HG03457 (cell line): Measurements from ENCODE around the gene FANCC.

ENCODE experiments used
- ATAC-seq: cut with Tn5 transposase; IDR thresholded peaks from one replicate; pipeline ENCODE4 v1.9.1; 2021; ENCODE audit warnings: moderate number of reproducible peaks; ENCODE audit not compliant: unreplicated experiment

Gene FANCC

DNA sequence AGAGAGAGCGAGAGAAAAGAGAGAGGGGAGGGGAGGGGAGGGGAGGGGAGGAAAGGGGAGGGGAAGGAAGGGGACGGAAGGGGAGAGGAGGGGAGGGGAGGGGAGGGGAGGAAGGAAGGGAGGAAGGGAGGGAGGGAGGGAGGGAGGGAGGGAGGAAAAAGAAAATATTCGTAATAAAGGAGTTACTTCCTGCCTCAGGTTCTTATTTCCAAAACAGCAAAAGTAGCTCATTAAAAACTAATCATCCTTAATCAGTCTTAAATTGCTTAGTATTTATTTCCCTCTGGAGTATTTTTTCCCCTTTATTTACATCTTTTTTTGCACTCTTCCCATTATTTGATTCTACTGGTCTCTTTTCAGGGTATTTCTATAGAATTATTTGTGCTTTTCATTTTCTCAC lies 162.3 kb downstream of the FANCC start:
- ATAC-seq = no peak

DNA sequence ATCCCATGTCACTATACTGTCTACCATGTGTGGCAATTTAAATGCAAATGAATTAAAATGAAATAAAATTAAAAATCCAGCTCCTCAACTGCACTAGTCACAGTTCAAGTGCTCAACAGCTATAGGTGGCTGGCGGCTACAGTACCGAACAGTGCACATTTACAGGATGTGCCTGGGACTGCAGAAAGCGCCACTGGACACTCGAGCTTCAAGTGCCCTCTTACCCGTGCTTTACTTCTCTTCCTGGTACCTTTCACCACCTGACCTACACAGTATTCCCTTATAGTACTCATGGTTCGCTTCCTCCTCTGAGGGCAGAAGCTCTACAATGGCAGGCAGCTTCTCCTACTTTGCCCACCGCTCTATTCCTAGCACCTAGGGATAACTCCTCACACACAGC lies 166.6 kb downstream of the FANCC start:
- no peak for ATAC-seq

DNA sequence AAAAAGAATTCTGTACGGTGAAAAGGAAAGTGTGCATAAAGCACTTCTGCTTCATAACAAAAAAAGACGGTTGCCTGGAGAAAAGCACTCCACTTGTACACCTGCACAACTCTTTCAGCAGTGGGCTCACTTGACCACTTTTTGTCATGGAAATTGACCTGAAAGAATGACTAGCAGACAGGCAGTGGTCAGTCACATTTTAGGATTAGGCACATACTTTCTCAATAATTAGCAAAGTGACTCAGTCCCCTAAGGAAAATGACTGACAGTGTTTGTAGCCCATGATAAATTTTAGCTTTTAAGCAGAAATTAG lies 169.3 kb downstream of the FANCC start:
- no peak for ATAC-seq

DNA sequence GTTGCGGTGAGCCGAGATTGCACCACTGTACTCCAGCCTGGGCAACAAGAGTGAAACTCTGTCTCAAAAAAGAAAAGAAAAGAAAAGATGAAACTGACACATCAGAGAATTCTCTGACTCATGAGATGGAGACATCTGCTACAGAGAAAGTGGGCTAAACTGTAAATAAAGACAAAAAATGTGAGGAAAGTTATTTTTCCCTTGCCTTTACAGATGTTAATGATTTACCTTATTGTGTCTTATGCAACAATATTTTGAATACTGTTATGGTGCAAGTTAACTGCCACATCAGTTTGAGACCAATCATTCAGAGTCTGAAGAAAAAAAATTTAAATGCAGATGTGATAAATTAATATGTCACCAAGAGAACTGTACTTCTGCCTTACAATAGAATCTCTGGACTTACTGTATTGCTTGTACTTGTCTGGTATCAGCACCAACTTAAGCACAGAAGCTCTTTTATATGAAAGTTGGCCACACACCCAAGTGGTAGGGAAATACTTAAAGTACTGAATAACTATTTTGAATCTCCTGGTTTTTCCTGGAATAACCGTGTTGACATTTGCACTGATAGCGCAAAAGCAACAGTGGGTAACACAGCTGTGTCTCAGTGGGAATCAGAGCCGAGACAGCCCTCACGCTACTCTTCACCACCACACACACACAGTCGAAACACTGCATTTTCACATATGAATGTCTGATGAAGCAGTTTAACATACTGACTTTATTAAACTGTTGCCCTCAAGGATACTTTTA lies 169.9 kb downstream of the FANCC start:
- ATAC-seq = no peak

DNA sequence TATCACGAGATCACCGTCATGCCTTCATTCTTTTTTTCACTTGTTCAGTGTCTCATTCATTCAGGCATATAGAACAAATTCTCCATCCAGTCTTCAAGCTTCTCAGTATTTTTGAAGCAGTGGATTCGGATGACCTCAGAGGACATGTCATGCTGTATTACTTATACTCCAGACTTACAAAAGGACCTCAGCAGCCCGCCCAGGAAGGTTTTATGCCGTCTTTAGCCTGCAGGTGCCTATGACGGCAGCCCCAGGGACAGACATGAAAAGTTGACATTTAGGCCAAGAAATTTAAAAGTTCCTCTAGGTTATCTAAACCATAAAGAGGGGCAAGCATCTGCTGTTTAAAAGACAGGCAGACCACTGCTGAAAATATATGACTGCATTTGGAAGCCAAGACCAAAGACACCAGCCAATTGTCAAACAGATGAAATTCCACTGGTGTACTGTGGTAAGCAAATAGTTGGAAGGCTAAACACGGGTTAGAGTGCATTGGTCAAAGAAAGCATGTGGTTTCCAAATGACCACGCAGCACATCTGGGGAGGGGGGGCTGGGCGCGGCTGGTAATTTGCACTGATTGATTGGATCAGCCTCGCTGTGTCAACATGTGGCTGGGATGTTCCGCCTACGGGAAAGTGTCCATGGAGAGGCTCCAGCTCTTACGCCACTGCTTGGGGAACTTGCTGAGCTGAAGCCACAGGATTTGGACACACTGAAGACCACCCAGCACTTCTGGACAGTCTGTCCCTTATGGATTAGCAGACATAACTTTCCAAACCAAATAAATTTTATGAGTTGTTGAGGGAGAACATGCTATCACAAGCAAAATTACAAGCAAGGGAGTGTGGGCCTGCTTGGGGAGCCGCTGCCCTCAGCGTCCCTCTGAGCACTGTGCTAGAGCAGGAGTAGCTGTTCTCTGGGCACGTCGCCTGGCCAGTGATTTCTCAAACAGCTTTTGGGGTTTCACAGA lies 173.6 kb downstream of the FANCC start:
- ATAC-seq = no peak

DNA sequence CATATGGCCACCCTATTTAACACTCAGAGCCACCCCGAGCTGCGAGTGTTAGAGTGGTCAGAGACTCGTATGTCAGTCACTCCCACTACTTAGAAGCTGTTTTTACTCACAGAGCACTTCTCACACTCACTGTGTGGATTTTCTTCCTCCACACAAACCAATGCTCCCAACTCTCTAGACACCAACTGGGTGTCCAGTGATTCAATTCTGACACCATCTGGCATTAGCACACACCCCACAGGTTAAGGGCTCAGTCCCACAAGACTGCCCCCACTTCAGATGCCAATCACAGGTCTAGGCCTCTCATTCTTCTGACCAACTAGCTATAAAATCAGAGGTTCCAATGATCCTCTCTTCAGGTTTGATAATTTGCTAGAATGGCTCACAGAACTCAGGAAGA lies 174.8 kb downstream of the FANCC start:
- ATAC-seq = no peak

DNA sequence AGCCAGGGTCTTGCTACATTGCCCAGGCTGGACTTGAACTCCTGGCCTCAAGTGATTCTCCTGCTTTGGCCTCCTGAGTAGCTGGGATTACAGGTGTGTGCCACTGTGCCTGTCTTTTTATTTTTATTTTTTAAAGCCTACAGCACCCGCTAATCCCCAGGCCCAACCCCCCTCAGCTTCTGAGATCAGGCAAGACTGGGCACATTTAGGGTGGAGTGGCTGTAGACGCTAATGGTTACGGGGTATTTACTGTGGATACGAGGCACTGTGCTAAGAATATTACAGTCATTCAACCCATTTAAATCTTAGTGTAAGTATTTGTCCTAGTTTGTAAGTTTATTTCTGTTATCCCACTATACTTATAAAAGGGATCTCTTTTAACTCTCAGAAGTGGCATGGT lies 175.2 kb downstream of the FANCC start:
- no peak for ATAC-seq

DNA sequence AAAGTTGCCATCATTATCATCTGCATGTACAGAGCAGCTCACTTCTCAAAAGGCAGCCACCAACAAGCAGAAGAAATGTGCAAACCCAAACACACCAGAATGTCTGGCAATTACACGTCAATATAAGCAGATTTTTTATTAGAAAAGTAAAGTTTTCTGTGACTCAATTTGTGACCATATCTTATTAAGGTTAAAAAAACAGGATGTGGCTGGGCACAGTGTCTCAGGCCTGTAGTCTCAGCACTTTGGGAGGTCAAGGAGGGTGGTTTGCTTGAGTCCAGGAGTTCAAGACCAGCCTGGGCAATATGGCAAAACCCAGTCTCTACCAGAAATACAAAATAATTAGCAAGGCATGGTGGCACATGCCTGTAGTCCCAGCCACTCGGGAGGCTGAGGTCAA lies 176.7 kb downstream of the FANCC start:
- ATAC-seq = no peak

DNA sequence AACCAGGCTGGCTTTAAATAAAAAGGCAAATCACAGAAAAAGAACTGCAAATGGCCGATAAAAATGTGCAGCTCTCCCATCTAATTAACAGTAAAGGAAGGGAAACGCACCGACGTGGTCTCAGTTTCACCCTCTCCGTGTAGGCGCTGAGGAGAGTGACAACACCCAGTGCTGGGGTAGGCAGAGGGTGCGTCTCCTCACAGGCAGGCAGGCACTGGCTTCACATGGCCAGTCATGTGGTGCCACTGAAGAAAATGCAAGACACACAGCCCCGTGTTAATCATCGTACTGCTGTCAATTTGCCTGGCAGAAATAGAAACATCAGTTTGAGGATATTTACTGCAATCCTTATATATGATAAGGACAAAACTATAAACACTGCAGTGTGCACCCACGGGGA lies 178.4 kb downstream of the FANCC start:
- ATAC-seq = no peak

DNA sequence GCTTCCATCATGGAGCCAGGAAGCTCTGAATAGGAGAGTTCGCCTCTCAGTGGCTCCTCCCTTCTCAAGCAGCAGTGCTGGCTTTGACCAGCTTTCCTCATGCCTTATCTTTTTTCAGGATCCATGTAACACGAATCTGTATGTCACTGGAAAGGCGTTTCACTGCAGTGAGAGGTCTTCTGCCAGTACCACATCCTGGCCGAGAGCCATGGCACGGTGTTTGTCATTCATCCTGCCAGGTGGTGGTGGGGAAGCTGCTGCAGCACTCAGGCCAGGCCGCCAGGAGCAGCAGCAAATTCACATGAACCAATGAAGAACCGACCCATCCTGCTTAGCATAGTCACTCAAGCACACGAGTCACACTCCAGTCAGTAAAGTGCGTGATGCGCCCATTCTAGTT lies 179.0 kb downstream of the FANCC start:
- no peak for ATAC-seq

DNA sequence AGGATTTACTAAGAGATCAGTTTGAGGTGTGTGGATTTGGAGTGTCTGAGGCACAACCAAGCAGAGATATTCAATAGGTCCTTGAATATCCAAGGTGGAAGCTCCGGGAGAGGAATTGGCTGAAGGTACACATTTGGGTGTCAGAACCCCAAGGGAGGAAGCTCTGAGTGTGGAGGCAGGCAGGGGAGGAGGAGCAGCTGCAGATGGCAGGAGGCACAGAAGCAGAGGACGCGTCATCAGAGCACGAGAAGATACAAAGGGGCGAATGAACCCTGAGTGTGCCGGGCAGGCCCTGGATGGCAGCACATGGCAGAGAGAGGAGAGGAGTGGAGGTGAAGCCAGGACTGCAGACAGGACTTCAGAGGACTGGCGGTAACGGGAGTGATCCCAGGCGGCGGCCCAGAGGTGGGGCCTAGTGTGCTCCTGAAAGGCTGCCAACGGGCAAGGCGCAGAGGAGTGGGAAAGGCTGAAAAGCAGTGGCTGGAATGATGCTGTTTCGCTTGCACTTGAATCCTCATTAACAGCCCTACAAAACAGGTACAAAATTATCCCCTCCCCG lies 179.8 kb downstream of the FANCC start:
- ATAC-seq = no peak

DNA sequence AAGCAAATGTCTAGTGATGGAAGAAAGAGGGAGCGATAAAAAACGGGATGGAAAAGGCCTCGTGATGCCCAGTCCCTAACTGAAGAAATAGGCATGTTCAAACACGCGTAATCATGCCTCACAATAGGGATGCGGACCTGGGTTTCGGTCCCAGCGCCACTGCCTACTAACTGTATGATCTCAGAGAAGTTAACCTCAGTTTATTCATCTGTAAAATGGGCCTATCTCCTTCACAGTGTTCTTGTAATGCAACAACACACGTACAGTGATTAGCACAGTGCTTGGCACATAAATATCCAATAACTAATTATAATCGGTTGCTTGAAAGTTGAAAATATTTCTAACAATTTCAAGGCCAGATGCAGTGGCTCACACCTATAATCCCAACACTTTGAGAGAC lies 181.8 kb downstream of the FANCC start:
- no peak for ATAC-seq

DNA sequence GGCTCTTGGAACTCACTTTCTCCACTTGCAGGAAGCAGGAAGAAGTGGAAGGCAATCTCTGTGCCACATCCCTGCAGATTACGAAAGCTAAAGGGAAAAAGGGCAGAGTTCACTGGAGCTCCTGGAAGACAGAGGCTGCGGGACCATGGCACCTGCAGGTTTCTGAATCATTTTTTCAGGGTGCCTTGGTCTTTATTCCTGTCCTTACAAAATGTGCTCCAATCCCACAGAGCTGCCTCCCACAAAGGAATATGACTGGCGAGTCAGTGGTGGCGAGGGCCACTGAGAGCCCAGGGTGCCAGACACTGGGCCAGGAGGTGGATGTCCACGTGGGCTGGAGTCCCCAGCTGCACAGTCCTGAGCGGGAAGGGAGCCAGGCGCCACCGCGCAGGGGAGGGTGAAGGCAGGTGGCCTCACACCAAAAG lies 183.0 kb downstream of the FANCC start:
- no peak for ATAC-seq

DNA sequence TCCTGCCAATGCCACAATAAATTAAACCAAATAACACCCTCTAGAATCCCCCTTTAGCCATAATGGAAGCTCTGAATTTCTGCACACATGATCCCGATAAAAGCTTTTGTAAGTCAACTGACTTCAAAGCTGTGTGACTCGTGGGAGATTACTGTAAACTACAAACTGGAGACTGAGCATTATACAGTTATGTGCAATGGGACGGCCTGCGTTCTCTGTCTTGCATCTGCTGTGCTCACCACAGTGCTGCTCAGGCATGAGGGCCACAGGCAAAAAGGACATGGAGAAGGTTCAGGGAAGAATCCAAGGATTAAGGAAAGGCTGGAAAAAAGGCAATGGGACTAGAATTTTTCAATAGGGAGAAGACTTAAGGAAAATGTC lies 184.2 kb downstream of the FANCC start:
- no peak for ATAC-seq

DNA sequence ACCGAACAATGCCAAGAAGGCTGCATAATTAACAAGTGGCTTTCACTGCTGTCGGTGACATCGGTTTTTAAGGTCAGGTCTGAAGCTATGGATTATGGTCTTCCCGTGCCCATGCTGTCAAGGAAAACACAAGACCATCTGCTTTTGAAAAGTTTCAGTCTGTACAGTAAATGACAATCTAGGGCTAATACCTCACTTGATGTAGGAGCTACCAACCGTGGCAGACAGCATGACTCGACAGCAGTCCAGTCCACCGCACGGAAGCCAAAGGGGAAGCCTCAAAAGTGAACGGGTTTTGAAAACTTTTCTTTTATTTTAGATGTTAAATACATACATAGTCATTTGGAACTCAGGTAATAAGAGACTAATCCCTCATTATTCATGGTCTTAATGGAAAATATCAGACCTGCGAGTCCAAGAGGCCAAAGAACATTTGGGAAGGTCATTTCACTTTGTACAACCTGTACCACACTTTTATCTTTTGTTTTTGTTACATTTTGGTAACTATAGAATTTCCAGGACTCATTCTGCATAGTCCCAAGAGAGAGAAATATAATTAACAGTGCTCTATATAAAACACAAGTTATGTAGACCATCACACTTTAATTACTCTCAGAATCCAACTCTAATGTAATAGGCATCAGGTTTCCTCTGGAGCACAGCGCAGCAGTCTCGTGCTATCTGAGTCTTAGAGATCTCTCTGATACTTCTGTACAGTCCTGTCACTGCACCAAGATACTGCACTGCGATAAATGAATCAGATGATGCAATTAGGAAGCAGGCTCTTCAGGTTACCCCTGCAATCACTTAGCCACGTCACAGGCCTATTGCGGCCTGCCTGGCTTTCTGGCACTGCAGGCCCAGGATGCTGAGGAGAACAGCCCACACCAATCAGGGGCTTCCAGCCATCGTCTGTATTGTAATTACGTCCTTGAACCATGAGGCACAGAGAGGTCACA lies 184.9 kb downstream of the FANCC start:
- no peak for ATAC-seq

DNA sequence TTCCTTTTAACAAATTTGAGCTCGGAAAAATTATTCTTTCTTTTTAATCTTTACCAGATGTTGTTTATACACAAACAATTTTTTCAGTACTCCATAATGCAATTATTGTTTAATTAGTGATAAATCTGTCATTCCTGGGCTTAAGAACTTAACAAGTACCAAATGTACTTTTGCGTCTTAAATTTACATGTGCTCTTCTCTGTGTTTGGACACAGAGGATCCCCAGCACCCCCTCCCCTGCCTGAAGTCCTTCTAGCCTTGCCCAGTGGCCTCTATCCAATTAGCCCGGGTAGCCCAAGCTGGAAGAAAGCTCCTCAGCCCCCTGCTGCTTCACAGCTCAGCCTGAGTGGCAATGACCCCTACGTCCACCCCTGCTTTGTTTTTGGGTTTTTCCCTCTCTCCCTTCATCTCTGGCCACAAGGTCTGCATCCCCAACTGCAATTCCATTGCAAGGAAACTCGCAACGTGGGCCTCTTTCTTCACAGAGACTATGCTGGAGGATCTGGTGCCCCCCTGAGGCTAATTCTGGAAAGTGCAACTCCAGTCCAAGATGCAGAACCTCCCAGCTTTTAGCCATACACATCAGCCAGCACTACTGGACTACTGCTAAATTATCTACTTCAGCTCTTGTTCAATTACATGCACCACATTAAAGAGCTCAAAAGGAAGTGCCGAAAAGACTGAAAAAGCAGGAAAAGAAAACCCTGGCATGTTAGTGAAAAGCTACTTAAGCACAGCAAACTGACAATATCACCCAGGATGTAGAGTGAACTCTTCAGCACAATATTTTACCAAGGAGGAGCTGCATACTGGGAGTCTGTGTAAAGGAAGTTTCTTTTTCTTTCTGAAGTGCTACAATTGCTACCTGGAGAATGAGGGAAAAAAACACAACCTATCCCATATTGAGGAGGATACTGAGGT lies 186.2 kb downstream of the FANCC start:
- no peak for ATAC-seq

DNA sequence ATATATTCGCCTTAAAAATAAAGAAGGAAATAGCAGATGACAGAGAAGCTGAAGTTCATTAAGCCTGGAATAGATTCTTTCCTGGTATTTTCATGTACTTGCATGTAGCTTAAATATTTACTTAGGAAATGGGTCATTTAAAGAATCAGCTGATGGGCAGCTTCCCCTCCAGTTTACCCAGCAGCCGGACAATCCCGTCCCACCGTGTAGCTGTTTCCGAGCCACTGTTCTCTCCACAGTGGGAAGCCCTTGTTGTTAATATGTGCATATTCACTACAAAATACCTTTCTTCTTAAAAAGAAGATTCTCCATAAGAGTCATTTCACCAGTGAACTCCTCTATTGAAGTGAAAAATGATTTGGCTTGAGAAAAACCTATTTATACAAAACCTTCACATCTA lies 187.0 kb downstream of the FANCC start:
- ATAC-seq = no peak

DNA sequence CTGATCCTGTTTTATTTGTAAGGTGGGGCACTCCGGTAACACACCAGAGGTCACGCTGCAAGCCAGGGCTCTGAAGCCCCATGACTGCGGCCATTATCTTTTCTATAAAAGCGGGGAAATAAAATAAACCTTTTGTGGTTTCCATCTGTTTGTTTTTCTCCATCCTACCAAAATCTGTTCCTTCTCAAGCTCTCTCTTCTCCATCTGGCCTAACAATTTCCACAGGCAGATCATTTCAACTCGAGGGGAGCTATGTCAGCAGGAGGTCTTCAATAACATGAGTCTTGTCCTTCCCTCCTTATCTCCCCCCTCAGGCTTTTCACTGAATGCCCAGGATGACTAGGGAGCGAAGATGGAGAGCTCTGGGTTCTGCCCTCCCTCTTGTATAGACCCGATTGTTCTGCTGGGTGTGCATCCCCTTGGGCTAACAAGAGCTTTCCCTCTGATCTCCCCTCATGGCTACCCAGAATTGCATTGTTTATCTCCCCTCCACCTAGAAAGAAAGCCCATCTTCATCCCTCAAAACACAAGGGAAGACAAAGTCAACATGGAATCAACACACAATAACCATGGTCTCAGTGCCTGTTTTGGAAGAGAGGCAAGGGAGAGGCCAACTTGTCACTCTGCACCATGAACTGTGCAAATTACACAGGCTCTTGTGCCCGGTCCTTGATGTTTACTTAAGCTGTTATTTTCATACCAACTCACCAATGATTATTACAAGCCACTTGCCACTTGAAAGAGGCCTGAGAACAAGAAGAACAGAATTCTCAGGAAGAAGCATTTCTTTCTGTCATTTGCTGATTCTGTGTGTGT lies 187.8 kb downstream of the FANCC start:
- no peak for ATAC-seq

DNA sequence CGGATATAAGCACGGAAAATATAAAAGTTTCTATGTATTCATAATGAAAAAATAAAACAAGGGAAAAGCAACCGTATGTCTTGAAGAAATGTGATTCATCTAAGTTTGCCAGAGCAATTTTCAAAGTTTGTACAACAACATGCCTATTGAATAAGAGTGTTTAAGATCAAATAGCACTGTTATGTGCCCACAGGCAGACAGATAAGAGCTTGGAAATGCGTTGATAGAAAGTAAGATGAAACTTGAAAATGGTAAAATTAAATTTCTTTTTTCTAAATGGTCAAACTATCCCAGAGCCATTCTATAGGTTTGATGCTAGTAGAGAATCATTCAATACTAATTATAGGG lies 189.4 kb downstream of the FANCC start:
- no peak for ATAC-seq
